Body of pancreas (tissue), 4 donors: ENCODE measurements around the gene HIVEP2. TPM values are rescaled to one million over a fixed set of nuclear protein-coding genes. Genes with fewer than 3 reads are reported as not detected.

Source experiments
- ATAC-seq: fragments of 150-250 bp; one replicate; pipeline ENCODE4 v1.9.1; 2016
- DNase-seq, 4 donors: peaks; one replicate each; pipeline ENCODE4 v3.0.0-alpha.2; 2019
- H3K27ac ChIP-seq, 4 donors: fragments of 200-600 bp; sonication (generic); 1 replicate in 3 of 4; 2 replicates in 1 of 4; pipeline versions ENCODE4 v1.5.1 to v1.6.1; 2016 to 2019; ENCODE audit warnings: mild to moderate bottlenecking in 1 of 4, mixed read lengths in 1 of 4, moderate library complexity in 1 of 4
- H3K27me3 ChIP-seq, 2 donors: fragments of 200-600 bp; sonication (generic); one replicate each; pipeline ENCODE4 v1.6.0; 2016; ENCODE audit warnings: mild to moderate bottlenecking in 1 of 2
- H3K36me3 ChIP-seq, 2 donors: fragments of 200-600 bp; sonication (generic); replicated peaks in 1 of 2; 2 replicates each; pipeline ENCODE4 v1.5.1; 2016; ENCODE audit warnings: low read depth in 2 of 2; ENCODE audit not compliant: insufficient read depth in 1 of 2
- H3K4me1 ChIP-seq: fragments of 200-600 bp; sonication (generic); one replicate; pipeline ENCODE4 v1.6.0; 2016
- H3K4me3 ChIP-seq, 2 donors: fragments of 200-600 bp; sonication (generic); 1 replicate in 1 of 2; 2 replicates in 1 of 2; pipeline ENCODE4 v1.5.1; 2016 to 2019
- H3K9me3 ChIP-seq, 3 donors: fragments of 200-600 bp; sonication (generic); 1 replicate in 2 of 3; 2 replicates in 1 of 3; pipeline ENCODE4 v1.5.1; 2016
- POLR2A ChIP-seq, 3 donors: fragments of 450-650 bp; IDR thresholded peaks; one replicate each; pipeline ENCODE4 v1.6.1; 2016; ENCODE audit warnings: antibody characterized with exemption in 3 of 3, mild to moderate bottlenecking in 2 of 3
- WGBS, 2 donors: methylation state at CpG; one replicate each; pipeline ENCODE4 v1.1.5; 2017; 5-methylcytosine and 5-hydroxymethylcytosine counted together
- intact Hi-C: fragments of 100-400 bp; cut with DNase I; formaldehyde crosslinking; loops from one replicate; pipeline ENCODE4 v1.15.1; 2023
- total RNA-seq, 2 donors: library from RNA; depleted of rRNA; stranded (reverse); fragments of >200 nt; gene quantifications; one replicate each; pipeline ENCODE4 v1.1.0, GENCODE V29; 2016
- TF ChIP-seq, protein P1 (sequence below), 7 experiments: fragments of 450-650 bp in 4 of 7; fragments of 200-600 bp in 3 of 7; sonication (generic) in 3 of 7; IDR thresholded peaks; one replicate each; pipeline ENCODE4 v1.5.1; 2016 to 2019; ENCODE audit warnings: antibody characterized with exemption in 7 of 7

HIVEP2 gene
- total RNA-seq, 2 donors from 2014 or later, result 11.2 to 16.5 TPM

DNA sequence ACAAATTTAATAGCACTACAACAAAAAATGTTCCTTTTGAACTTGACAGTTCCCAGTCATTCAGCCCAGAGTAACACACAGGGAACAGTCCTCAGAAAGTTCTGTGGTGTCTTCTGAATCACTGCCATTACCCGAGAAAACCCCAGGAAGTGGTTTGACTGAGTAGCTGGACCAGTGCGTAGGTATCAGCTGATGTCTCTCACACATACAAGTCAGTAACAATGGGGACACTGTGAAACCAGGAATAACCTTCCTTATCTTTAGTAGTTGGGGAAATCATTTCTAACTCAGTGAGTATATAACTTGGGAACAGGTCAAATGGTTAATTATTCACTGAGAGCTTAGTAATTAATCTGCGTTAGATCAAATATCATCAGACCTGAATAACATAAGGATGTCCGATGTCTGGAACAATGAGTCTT is 73.1 kb downstream of the HIVEP2 start:
- Histone ChIP-seq H3K27me3 (no peaks in the 10 kb centered on the region), H3K9me3 (no peaks in the 10 kb centered on the region), H3K4me1 (peaks cover 67% of the 10 kb centered on the region), H3K27ac (peak overlapping the region; percentile 59 to 80 (median 68)), H3K36me3 (no peaks in the 10 kb centered on the region), H3K4me3 (no peak overlapping the region)
- TF ChIP-seq POLR2A (IDR thresholded peaks at IDR 0.05), result no peak
- TF ChIP-seq, protein P1, sequence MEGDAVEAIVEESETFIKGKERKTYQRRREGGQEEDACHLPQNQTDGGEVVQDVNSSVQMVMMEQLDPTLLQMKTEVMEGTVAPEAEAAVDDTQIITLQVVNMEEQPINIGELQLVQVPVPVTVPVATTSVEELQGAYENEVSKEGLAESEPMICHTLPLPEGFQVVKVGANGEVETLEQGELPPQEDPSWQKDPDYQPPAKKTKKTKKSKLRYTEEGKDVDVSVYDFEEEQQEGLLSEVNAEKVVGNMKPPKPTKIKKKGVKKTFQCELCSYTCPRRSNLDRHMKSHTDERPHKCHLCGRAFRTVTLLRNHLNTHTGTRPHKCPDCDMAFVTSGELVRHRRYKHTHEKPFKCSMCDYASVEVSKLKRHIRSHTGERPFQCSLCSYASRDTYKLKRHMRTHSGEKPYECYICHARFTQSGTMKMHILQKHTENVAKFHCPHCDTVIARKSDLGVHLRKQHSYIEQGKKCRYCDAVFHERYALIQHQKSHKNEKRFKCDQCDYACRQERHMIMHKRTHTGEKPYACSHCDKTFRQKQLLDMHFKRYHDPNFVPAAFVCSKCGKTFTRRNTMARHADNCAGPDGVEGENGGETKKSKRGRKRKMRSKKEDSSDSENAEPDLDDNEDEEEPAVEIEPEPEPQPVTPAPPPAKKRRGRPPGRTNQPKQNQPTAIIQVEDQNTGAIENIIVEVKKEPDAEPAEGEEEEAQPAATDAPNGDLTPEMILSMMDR (IDR thresholded peaks at IDR 0.05), result no peak
- 4 to 5% methylated on average over 4 of the region's 4 CpGs for WGBS, 2 donors
- peak; percentile 88 for ATAC-seq
- peak; percentile 27 to 82 (median 54) for DNase-seq
- intact Hi-C loops, result no loop called here

DNA sequence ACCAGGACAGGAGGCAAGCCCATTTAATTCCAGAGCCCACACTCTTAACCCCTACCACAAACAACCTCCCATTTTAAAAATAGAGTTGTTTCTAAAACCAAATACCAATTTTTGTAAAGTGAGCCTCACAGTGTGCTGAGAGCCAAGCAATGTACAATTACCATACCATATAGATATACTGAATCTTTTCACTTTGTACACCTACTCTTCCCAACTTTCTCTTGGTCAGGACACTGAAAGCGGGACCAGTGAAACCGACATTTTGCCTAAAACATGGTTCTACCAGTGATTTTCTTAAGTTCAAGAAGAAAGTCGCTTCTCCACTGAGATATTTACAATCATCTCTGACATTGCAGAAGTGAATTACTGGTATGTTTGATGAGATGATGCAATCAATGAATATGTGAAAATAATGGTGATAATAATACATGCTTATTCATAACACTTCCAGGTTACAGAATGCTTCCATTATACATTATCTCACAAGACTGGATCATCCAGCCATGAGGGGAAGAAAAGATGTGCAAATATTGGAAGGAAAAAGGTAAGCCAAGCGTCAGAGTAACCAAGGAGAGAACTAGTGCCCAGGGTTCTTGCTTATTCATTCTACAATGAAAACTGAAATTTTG is 74.1 kb downstream of the HIVEP2 start:
- no peaks in the 10 kb centered on the region for H3K36me3 ChIP-seq
- 83 to 96% methylated on average over 4 of the region's 4 CpGs for WGBS, 2 donors
- no peak overlapping the region for H3K4me3 ChIP-seq
- peak overlapping the region in 3 of 4 donors; percentile 23 to 80 (median 70) for H3K27ac ChIP-seq
- DNase-seq (no peak), ATAC-seq (no peak)
- intact Hi-C loops, result no loop called here
- TF ChIP-seq, protein P1 (IDR thresholded peaks at IDR 0.05), result no peak
- no peak for TF ChIP-seq POLR2A (IDR thresholded peaks at IDR 0.05)
- no peaks in the 10 kb centered on the region for H3K27me3 ChIP-seq
- peaks cover 73% of the 10 kb centered on the region for H3K4me1 ChIP-seq
- H3K9me3 ChIP-seq, result no peaks in the 10 kb centered on the region

DNA sequence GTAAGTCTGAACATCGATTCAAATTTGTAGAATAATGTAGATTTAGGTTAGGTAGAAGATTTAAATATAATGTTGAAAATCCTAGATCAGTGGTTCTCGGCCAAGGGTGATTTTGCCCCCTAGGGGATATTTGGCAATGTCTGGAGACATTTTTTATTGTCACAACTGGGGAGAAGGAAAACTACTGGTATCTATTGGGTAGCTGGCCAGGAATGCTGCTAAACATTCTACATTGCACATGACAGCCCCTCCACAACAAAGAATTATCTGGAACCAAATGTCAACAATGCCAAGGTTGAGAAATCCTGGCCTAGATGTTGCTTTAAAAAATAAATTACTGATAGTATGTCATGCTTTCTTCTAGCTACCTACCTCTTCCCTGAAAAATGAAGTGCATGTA is 76.1 kb downstream of the HIVEP2 start:
- Histone ChIP-seq H3K4me3 (no peak overlapping the region), H3K27me3 (no peaks in the 10 kb centered on the region), H3K9me3 (no peaks in the 10 kb centered on the region), H3K36me3 (no peaks in the 10 kb centered on the region), H3K4me1 (peaks cover 64% of the 10 kb centered on the region), H3K27ac (peak overlapping the region in 3 of 4 donors; percentile 31 to 80 (median 44))
- TF ChIP-seq, protein P1 (IDR thresholded peaks at IDR 0.05), result peak in 1 of 7 experiments; percentile 9
- no peak for TF ChIP-seq POLR2A (IDR thresholded peaks at IDR 0.05)
- intact Hi-C loops, result no loop called here
- 51 to 54% methylated on average over 2 of the region's 2 CpGs for WGBS, 2 donors
- ATAC-seq (peak; percentile 40), DNase-seq (peak in 2 of 4 donors; percentile 23 to 34)

DNA sequence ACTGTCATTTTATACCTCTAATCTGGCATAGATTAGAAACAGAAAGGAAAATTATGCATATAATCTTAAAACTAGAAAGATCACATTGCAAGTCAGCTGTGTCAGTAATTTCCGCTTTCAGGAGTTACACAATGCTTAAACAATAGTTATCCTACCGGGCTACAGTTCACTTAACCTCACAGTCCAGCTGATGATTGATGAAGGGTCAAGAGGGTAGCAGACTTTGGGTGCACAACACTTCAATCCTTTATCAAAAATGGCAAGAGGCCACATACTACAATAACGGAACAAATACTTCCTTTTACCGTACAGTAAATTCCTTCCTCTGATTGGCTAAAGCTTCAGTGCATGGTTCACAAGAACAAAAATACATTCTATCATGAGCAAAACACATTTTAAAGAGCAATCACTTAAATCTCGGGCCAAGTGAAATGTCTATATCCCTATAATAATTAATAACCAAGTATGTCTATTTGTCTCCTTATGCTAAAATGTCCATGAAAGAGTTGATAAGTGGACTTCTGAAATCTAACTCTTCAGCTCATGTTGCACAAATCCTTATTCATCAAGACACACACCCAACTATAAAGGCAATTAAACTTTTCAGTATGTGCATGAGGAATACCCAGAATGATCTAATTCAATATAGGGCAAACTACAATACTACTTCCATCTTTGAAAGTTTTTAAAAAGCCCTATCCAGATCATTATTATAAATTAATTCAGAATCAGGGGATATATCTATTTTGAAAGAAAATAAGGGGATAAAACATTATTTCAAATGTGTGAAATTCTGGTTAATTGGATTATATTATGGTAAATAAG is 76.8 kb downstream of the HIVEP2 start:
- Histone ChIP-seq H3K27me3 (no peaks in the 10 kb centered on the region), H3K27ac (peak overlapping the region in 3 of 4 donors; percentile 31 to 80 (median 44)), H3K36me3 (no peaks in the 10 kb centered on the region), H3K4me3 (no peak overlapping the region), H3K9me3 (no peaks in the 10 kb centered on the region), H3K4me1 (peaks cover 64% of the 10 kb centered on the region)
- no peak for TF ChIP-seq POLR2A (IDR thresholded peaks at IDR 0.05)
- TF ChIP-seq, protein P1 (IDR thresholded peaks at IDR 0.05), result no peak
- DNase-seq (peak in 3 of 4 donors; percentile 14 to 68 (median 17)), ATAC-seq (peak; percentile 78)
- intact Hi-C loops, result no loop called here
- 3 to 9% methylated on average over 5 of the region's 5 CpGs for WGBS, 2 donors
